ENCODE data around the gene APOO.

Gene APOO

DNA sequence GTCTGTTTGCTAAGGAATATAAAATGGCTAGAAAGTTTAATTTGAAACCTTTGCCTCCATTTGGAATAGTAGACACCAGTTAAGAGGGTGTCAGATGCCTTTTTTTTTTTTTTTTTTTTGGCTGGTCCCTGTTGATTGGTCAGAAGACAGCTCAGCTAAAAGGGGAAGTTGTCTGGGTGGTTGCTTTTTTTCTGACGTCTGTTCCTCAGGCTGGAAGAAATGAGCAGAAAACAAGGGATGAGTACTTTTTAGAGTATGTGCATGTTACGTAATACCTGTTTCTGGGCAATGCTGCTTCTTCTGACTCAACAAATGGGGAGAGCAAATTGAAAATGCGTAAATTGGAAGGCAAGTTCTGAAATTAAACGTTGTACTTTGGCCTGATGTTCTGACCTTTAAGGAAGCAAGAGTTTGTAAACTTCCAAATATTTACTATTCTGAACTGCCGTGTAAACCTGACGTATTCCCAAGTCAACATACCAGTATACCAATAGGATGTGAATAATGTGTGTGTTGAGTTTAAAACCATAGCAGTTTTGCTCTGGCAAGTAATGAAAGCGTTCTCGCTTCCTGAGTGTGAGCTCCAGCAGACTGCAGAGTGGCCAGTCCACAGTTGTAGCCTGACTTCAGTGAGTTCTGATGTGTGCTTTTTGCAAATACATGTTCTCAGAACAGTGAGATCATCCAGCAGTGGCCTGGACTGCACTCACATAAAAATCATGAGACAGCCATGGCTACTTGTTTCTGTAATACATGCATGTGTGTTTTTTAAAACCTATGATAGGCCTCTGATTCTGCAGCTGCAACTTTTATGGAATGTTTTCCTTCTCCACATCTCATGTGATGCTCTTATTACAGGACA is 123.0 kb downstream of the APOO start:
- DNase-seq, result peak; percentile 54 to 79 (median 68)

DNA sequence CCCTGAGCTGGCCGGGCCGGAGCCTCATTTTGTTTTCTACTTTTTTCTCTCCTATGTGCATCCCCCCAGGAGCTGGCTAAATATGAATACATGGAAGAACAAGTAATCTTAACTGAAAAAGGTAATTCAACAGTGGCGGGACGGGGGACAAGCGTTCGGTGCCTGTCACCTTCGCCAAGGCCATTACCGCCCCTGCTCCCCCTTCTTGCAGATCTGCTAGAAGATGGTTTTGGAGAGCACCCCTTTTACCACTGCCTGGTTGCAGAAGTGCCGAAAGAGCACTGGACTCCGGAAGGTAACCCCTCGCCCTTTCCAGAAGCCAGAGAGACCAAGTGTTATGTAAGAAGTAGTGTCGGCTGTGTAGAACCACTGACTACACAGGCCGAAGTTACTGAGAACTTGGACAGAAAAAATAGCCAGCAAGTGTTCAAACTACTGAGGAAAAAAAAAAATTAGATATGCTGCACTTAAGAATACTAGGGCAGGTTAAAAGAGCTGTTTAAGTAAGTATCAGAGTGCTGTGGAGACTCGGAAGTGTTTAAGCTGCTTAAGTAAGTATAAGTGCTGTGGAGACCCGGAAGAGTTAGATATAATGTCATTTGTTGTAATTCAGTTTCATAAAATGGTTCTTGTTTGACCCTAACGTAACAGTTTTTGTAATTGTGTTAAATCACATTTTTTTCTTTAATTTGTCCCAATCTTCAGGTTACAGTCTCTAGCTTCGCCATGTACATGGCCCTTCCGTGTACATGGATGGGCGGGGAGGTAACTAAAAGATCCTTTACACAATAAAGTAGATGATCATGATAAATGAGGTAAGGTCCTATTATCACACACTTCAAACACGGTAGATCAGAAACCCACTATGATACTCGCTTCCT is 123.9 kb downstream of the APOO start:
- DNase-seq, result peak in 2 of 4 experiments; percentile 38 to 41

Measured in suppressor macrophage (primary cell).